ENCODE results near the gene NCKAP5.

The NCKAP5 gene

GRCh38 chr2:133492719-133493380, 75.4 kb downstream of the NCKAP5 start:
- Histone ChIP-seq H3K36me3 (ENCODE audit: control insufficient read depth, insufficient read depth, low read length) (no peaks in the 10 kb centered on the region), H3K4ac (ENCODE audit: low read depth, low read length) (no peak overlapping the region), H2BK5ac (ENCODE audit: low read length) (no peak overlapping the region), H3K4me1 (ENCODE audit: control insufficient read depth, low read depth, low read length) (no peaks in the 10 kb centered on the region), H3K4me2 (ENCODE audit: low read length) (no peak overlapping the region), H3K79me2 (ENCODE audit: control insufficient read depth, insufficient read depth, low read length) (no peaks in the 10 kb centered on the region), H2AK5ac (ENCODE audit: low read length) (no peak overlapping the region), H3K56ac (ENCODE audit: low read length) (no peak overlapping the region), H3K4me3 (ENCODE audit: low read length) (no peak overlapping the region), H3K27me3 (ENCODE audit: insufficient read depth, low read length, poor library complexity) (no peaks in the 10 kb centered on the region), H4K5ac (ENCODE audit: low read length) (no peak overlapping the region), H3K27ac (ENCODE audit: low read depth, low read length) (no peak overlapping the region), H2BK120ac (ENCODE audit: low read depth, low read length) (no peak overlapping the region), H4K8ac (ENCODE audit: low read depth, low read length) (no peak overlapping the region), H3K18ac (ENCODE audit: low read length) (no peak overlapping the region), H3K23ac (ENCODE audit: low read length) (no peak overlapping the region), H3K79me1 (ENCODE audit: low read length) (no peaks in the 10 kb centered on the region), H3K9ac (ENCODE audit: low read length) (no peak overlapping the region), H2BK15ac (replicated peaks; ENCODE audit: low read depth) (no peak overlapping the region)
- WGBS (ENCODE audit: extremely low coverage, insufficient coverage, low lambda C conversion rate): no CpG with 5 or more reads among the region's 2 CpGs
- DNase-seq: no peak

GRCh38 chr2:133490411-133490980, 77.8 kb downstream of the NCKAP5 start:
- no peak overlapping the region for H3K23ac ChIP-seq (ENCODE audit: low read length)
- H3K36me3 ChIP-seq (ENCODE audit: control insufficient read depth, insufficient read depth, low read length): no peaks in the 10 kb centered on the region
- H3K27ac ChIP-seq (ENCODE audit: low read depth, low read length): no peak overlapping the region
- no peak overlapping the region for H3K4ac ChIP-seq (ENCODE audit: low read depth, low read length)
- H3K27me3 ChIP-seq (ENCODE audit: insufficient read depth, low read length, poor library complexity): no peaks in the 10 kb centered on the region
- no peak overlapping the region for H3K56ac ChIP-seq (ENCODE audit: low read length)
- no peak overlapping the region for H2BK120ac ChIP-seq (ENCODE audit: low read depth, low read length)
- no peak overlapping the region for H3K4me2 ChIP-seq (ENCODE audit: low read length)
- no peaks in the 10 kb centered on the region for H3K4me1 ChIP-seq (ENCODE audit: control insufficient read depth, low read depth, low read length)
- no peak for DNase-seq
- H3K79me1 ChIP-seq (ENCODE audit: low read length): no peaks in the 10 kb centered on the region
- no peaks in the 10 kb centered on the region for H3K79me2 ChIP-seq (ENCODE audit: control insufficient read depth, insufficient read depth, low read length)
- H2BK15ac ChIP-seq (replicated peaks; ENCODE audit: low read depth): no peak overlapping the region
- H4K5ac ChIP-seq (ENCODE audit: low read length): no peak overlapping the region
- no peak overlapping the region for H3K4me3 ChIP-seq (ENCODE audit: low read length)
- no peak overlapping the region for H3K18ac ChIP-seq (ENCODE audit: low read length)
- no peak overlapping the region for H3K9ac ChIP-seq (ENCODE audit: low read length)
- no CpG with 5 or more reads among the region's 3 CpGs for whole genome bisulfite sequencing (ENCODE audit: extremely low coverage, insufficient coverage, low lambda C conversion rate)
- H4K8ac ChIP-seq (ENCODE audit: low read depth, low read length): no peak overlapping the region
- no peak overlapping the region for H2AK5ac ChIP-seq (ENCODE audit: low read length)
- no peak overlapping the region for H2BK5ac ChIP-seq (ENCODE audit: low read length)

- H3K4ac ChIP-seq (ENCODE audit: low read depth, low read length): no peak overlapping the region
- H4K5ac ChIP-seq (ENCODE audit: low read length): no peak overlapping the region
- H2AK5ac ChIP-seq (ENCODE audit: low read length): no peak overlapping the region
- no peak overlapping the region for H2BK15ac ChIP-seq (replicated peaks; ENCODE audit: low read depth)
- no peaks in the 10 kb centered on the region for H3K79me1 ChIP-seq (ENCODE audit: low read length)
- H3K27ac ChIP-seq (ENCODE audit: low read depth, low read length): no peak overlapping the region
- H2BK5ac ChIP-seq (ENCODE audit: low read length): no peak overlapping the region
- no peak overlapping the region for H3K4me3 ChIP-seq (ENCODE audit: low read length)
- H3K79me2 ChIP-seq (ENCODE audit: control insufficient read depth, insufficient read depth, low read length): no peaks in the 10 kb centered on the region
- no peak overlapping the region for H3K18ac ChIP-seq (ENCODE audit: low read length)
- H3K27me3 ChIP-seq (ENCODE audit: insufficient read depth, low read length, poor library complexity): no peaks in the 10 kb centered on the region
- no peak overlapping the region for H3K56ac ChIP-seq (ENCODE audit: low read length)
- no peaks in the 10 kb centered on the region for H3K4me1 ChIP-seq (ENCODE audit: control insufficient read depth, low read depth, low read length)
- no peak overlapping the region for H2BK120ac ChIP-seq (ENCODE audit: low read depth, low read length)
- H4K8ac ChIP-seq (ENCODE audit: low read depth, low read length): no peak overlapping the region
- DNase-seq: no peak
- no peak overlapping the region for H3K9ac ChIP-seq (ENCODE audit: low read length)
- no peak overlapping the region for H3K23ac ChIP-seq (ENCODE audit: low read length)
- no peak overlapping the region for H3K4me2 ChIP-seq (ENCODE audit: low read length)
- no peaks in the 10 kb centered on the region for H3K36me3 ChIP-seq (ENCODE audit: control insufficient read depth, insufficient read depth, low read length)
- no CpG with 5 or more reads among the region's 5 CpGs for WGBS (ENCODE audit: extremely low coverage, insufficient coverage, low lambda C conversion rate)
Measured at GRCh38 chr2:133489641-133490410, 78.4 kb downstream of the NCKAP5 start.

GRCh38 chr2:133489146-133489545, 79.1 kb downstream of the NCKAP5 start:
- H3K79me1 ChIP-seq (ENCODE audit: low read length): no peaks in the 10 kb centered on the region
- no peaks in the 10 kb centered on the region for H3K36me3 ChIP-seq (ENCODE audit: control insufficient read depth, insufficient read depth, low read length)
- no CpG with 5 or more reads among the region's 1 CpG for WGBS (ENCODE audit: extremely low coverage, insufficient coverage, low lambda C conversion rate)
- no peak overlapping the region for H2BK120ac ChIP-seq (ENCODE audit: low read depth, low read length)
- no peak overlapping the region for H3K4me3 ChIP-seq (ENCODE audit: low read length)
- no peak for DNase-seq
- no peaks in the 10 kb centered on the region for H3K4me1 ChIP-seq (ENCODE audit: control insufficient read depth, low read depth, low read length)
- no peak overlapping the region for H3K23ac ChIP-seq (ENCODE audit: low read length)
- H4K8ac ChIP-seq (ENCODE audit: low read depth, low read length): no peak overlapping the region
- H3K18ac ChIP-seq (ENCODE audit: low read length): no peak overlapping the region
- no peak overlapping the region for H3K4me2 ChIP-seq (ENCODE audit: low read length)
- no peaks in the 10 kb centered on the region for H3K27me3 ChIP-seq (ENCODE audit: insufficient read depth, low read length, poor library complexity)
- H4K5ac ChIP-seq (ENCODE audit: low read length): no peak overlapping the region
- H3K27ac ChIP-seq (ENCODE audit: low read depth, low read length): no peak overlapping the region
- H3K4ac ChIP-seq (ENCODE audit: low read depth, low read length): no peak overlapping the region
- no peak overlapping the region for H3K56ac ChIP-seq (ENCODE audit: low read length)
- H2AK5ac ChIP-seq (ENCODE audit: low read length): no peak overlapping the region
- H3K79me2 ChIP-seq (ENCODE audit: control insufficient read depth, insufficient read depth, low read length): no peaks in the 10 kb centered on the region
- no peak overlapping the region for H2BK15ac ChIP-seq (replicated peaks; ENCODE audit: low read depth)
- H2BK5ac ChIP-seq (ENCODE audit: low read length): no peak overlapping the region
- H3K9ac ChIP-seq (ENCODE audit: low read length): no peak overlapping the region

- H4K5ac ChIP-seq (ENCODE audit: low read length): no peak overlapping the region
Measured at GRCh38 chr2:133486771-133487191, 81.5 kb downstream of the NCKAP5 start.

More at GRCh38 chr2:133486771-133487191, 81.5 kb downstream of the NCKAP5 start:
- H2BK5ac ChIP-seq (ENCODE audit: low read length): no peak overlapping the region
- no peak overlapping the region for H2BK15ac ChIP-seq (replicated peaks; ENCODE audit: low read depth)
- WGBS (ENCODE audit: extremely low coverage, insufficient coverage, low lambda C conversion rate): no CpG with 5 or more reads among the region's 5 CpGs
- no peaks in the 10 kb centered on the region for H3K79me1 ChIP-seq (ENCODE audit: low read length)
- no peak for DNase-seq
- H3K36me3 ChIP-seq (ENCODE audit: control insufficient read depth, insufficient read depth, low read length): no peaks in the 10 kb centered on the region
- H3K27me3 ChIP-seq (ENCODE audit: insufficient read depth, low read length, poor library complexity): no peaks in the 10 kb centered on the region
- no peak overlapping the region for H3K4me3 ChIP-seq (ENCODE audit: low read length)
- no peak overlapping the region for H2BK120ac ChIP-seq (ENCODE audit: low read depth, low read length)
- no peak overlapping the region for H3K4me2 ChIP-seq (ENCODE audit: low read length)
- no peak overlapping the region for H2AK5ac ChIP-seq (ENCODE audit: low read length)
- no peaks in the 10 kb centered on the region for H3K79me2 ChIP-seq (ENCODE audit: control insufficient read depth, insufficient read depth, low read length)
- no peaks in the 10 kb centered on the region for H3K4me1 ChIP-seq (ENCODE audit: control insufficient read depth, low read depth, low read length)
- no peak overlapping the region for H3K4ac ChIP-seq (ENCODE audit: low read depth, low read length)
- H3K9ac ChIP-seq (ENCODE audit: low read length): no peak overlapping the region
- no peak overlapping the region for H4K8ac ChIP-seq (ENCODE audit: low read depth, low read length)
- H3K18ac ChIP-seq (ENCODE audit: low read length): no peak overlapping the region
- no peak overlapping the region for H3K27ac ChIP-seq (ENCODE audit: low read depth, low read length)
- no peak overlapping the region for H3K23ac ChIP-seq (ENCODE audit: low read length)
- no peak overlapping the region for H3K56ac ChIP-seq (ENCODE audit: low read length)
